H9 (cell line): ENCODE measurements around the gene MICAL3. TPM values are rescaled to one million over a fixed set of nuclear protein-coding genes. Genes with fewer than 3 reads are reported as not detected.
A peak's percentile ranks its signal among the peaks of the same experiment; 100 is the strongest.

Source experiments
- DNase-seq: peaks from one replicate; pipeline ENCODE4 v3.0.0-alpha.2; 2017
- H2AFZ ChIP-seq: one replicate; pipeline ENCODE4 v1.6.1; 2013; ENCODE audit warnings: mild to moderate bottlenecking, low read length, control low read depth, moderate library complexity
- H2AK5ac ChIP-seq: 2 replicates; pipeline ENCODE4 v1.6.1; 2013; ENCODE audit warnings: low read length, control low read depth, mixed read lengths; ENCODE audit not compliant: insufficient read length
- H2BK120ac ChIP-seq: one replicate; pipeline ENCODE4 v1.6.1; 2013; ENCODE audit warnings: low read depth, mild to moderate bottlenecking, low read length, control low read depth, inconsistent platforms; ENCODE audit not compliant: poor library complexity, severe bottlenecking
- H2BK12ac ChIP-seq: 2 replicates; pipeline ENCODE4 v1.6.1; 2013; ENCODE audit warnings: low read length, control low read depth, mixed read lengths, low read depth; ENCODE audit not compliant: insufficient read length
- H2BK15ac ChIP-seq: 2 replicates; pipeline ENCODE4 v1.6.1; 2013; ENCODE audit warnings: low read depth, low read length, control low read depth
- H2BK20ac ChIP-seq: one replicate; pipeline ENCODE4 v1.6.1; 2013; ENCODE audit warnings: low read depth, mild to moderate bottlenecking, low read length, control low read depth, inconsistent platforms; ENCODE audit not compliant: poor library complexity, severe bottlenecking
- H2BK5ac ChIP-seq: 2 replicates; pipeline ENCODE4 v1.6.1; 2013; ENCODE audit warnings: low read length, control low read depth, mixed read lengths; ENCODE audit not compliant: insufficient read length
- H3K14ac ChIP-seq: 2 replicates; pipeline ENCODE4 v1.6.1; 2013; ENCODE audit warnings: low read length, control low read depth; ENCODE audit not compliant: insufficient read depth
- H3K18ac ChIP-seq: 2 replicates; pipeline ENCODE4 v1.6.1; 2013; ENCODE audit warnings: low read depth, mild to moderate bottlenecking, mixed read lengths, low read length, control low read depth; ENCODE audit not compliant: insufficient read length
- H3K23ac ChIP-seq: 2 replicates; pipeline ENCODE4 v1.6.1; 2013; ENCODE audit warnings: low read length, control low read depth, mixed read lengths, low read depth; ENCODE audit not compliant: insufficient read length
- H3K23me2 ChIP-seq: 2 replicates; pipeline ENCODE4 v1.6.1; 2013; ENCODE audit warnings: low read depth, mild to moderate bottlenecking, mixed read lengths, low read length, control low read depth; ENCODE audit not compliant: insufficient read length, poor library complexity, severe bottlenecking
- H3K27ac ChIP-seq: 2 replicates; pipeline ENCODE4 v1.5.1; 2013; ENCODE audit warnings: low read length, control low read depth, mixed read lengths, low read depth; ENCODE audit not compliant: insufficient read length
- H3K27me3 ChIP-seq: 2 replicates; pipeline ENCODE4 v1.6.1; 2013; ENCODE audit warnings: low read length, control low read depth, inconsistent platforms; ENCODE audit not compliant: insufficient read depth
- H3K4ac ChIP-seq: 2 replicates; pipeline ENCODE4 v1.6.1; 2013; ENCODE audit warnings: low read depth, mild to moderate bottlenecking, control low read depth, inconsistent platforms, low read length, moderate library complexity
- H3K4me1 ChIP-seq: 2 replicates; pipeline ENCODE4 v1.6.1; 2013; ENCODE audit warnings: low read length, control low read depth, inconsistent platforms; ENCODE audit not compliant: insufficient read depth
- H3K4me2 ChIP-seq: 2 replicates; pipeline ENCODE4 v1.6.1; 2013; ENCODE audit warnings: low read length, control low read depth, mixed read lengths; ENCODE audit not compliant: insufficient read length, insufficient read depth
- H3K56ac ChIP-seq: 2 replicates; pipeline ENCODE4 v1.6.1; 2013; ENCODE audit warnings: low read depth, mild to moderate bottlenecking, mixed read lengths, low read length, control low read depth; ENCODE audit not compliant: insufficient read length
- H3K79me1 ChIP-seq: 2 replicates; pipeline ENCODE4 v1.6.1; 2013; ENCODE audit warnings: low read depth, mild to moderate bottlenecking, moderate library complexity, low read length, control low read depth, inconsistent platforms; ENCODE audit not compliant: insufficient read depth, poor library complexity, severe bottlenecking
- H3K79me2 ChIP-seq: 2 replicates; pipeline ENCODE4 v1.6.1; 2013; ENCODE audit warnings: low read length, control low read depth, inconsistent platforms; ENCODE audit not compliant: insufficient read depth
- H3K9ac ChIP-seq: 2 replicates; pipeline ENCODE4 v1.6.1; 2013; ENCODE audit warnings: low read length, control low read depth, mixed read lengths; ENCODE audit not compliant: insufficient read length; ENCODE audit errors: extremely low read depth
- H3K9me3 ChIP-seq: one replicate; pipeline ENCODE4 v1.6.1; 2013; ENCODE audit warnings: low read depth, low read length, inconsistent platforms; ENCODE audit not compliant: control insufficient read depth
- H3T11ph ChIP-seq: one replicate; pipeline ENCODE4 v1.6.1; 2013; ENCODE audit warnings: mild to moderate bottlenecking, low read length, control low read depth, inconsistent platforms
- H4K20me1 ChIP-seq: one replicate; pipeline ENCODE4 v1.6.1; 2013; ENCODE audit not compliant: control insufficient read depth, insufficient read length, insufficient read depth
- H4K5ac ChIP-seq: 2 replicates; pipeline ENCODE4 v1.6.1; 2013; ENCODE audit warnings: low read depth, mild to moderate bottlenecking, mixed read lengths, low read length, control low read depth; ENCODE audit not compliant: insufficient read length
- H4K8ac ChIP-seq: replicated peaks from 2 replicates; pipeline ENCODE4 v1.6.1; 2013; ENCODE audit warnings: low read length, control low read depth, mixed read lengths, low read depth; ENCODE audit not compliant: insufficient read length
- H4K91ac ChIP-seq: 2 replicates; pipeline ENCODE4 v1.6.1; 2013; ENCODE audit warnings: low read depth, mild to moderate bottlenecking, moderate library complexity, mixed read lengths, low read length, control low read depth; ENCODE audit not compliant: insufficient read length
- H3K27ac Mint-ChIP-seq, 3 experiments: 2 replicates in 2 of 3; 3 replicates in 1 of 3; pipeline ENCODE4 v1.8.0; 2020 to 2021; ENCODE audit warnings: mixed read lengths in 3 of 3, mild to moderate bottlenecking in 1 of 3, moderate library complexity in 1 of 3
- H3K27me3 Mint-ChIP-seq: 2 replicates; pipeline ENCODE4 v1.8.0; 2021; ENCODE audit warnings: low read depth, mild to moderate bottlenecking, moderate library complexity, mixed read lengths
- H3K36me3 Mint-ChIP-seq, 3 experiments: 2 replicates in 2 of 3; 3 replicates in 1 of 3; pipeline ENCODE4 v1.8.0; 2020 to 2021; ENCODE audit warnings: low read depth in 3 of 3, mixed read lengths in 3 of 3; ENCODE audit not compliant: insufficient read depth in 1 of 3
- H3K4me1 Mint-ChIP-seq, 2 experiments: 2 replicates each; pipeline ENCODE4 v1.8.0; 2020; ENCODE audit warnings: mixed read lengths in 2 of 2
- H3K4me3 Mint-ChIP-seq, 2 experiments: 2 replicates in 1 of 2; 3 replicates in 1 of 2; pipeline ENCODE4 v1.8.0; 2020 to 2021; ENCODE audit warnings: mild to moderate bottlenecking in 2 of 2, mixed read lengths in 2 of 2, moderate library complexity in 1 of 2
- H3K9me3 Mint-ChIP-seq, 2 experiments: 2 replicates in 1 of 2; 3 replicates in 1 of 2; pipeline ENCODE4 v1.8.0; 2020; ENCODE audit warnings: mild to moderate bottlenecking in 2 of 2, mixed read lengths in 2 of 2, moderate library complexity in 1 of 2
- WGBS: extraction: QIAGEN DNeasy Blood & Tissue Kit; methylation state at CpG from one replicate; pipeline ENCODE4 v1.1.7; 2013; ENCODE audit warnings: missing lambda C conversion rate, low lambda C conversion rate, mixed read lengths; ENCODE audit not compliant: insufficient read length; ENCODE audit errors: extremely low coverage; 5-methylcytosine and 5-hydroxymethylcytosine counted together
- total RNA-seq: library from RNA; stranded (reverse); gene quantifications from 2 replicates; pipeline ENCODE4 v1.2.1, GENCODE V29; 2021
- TF ChIP-seq, protein P1 (sequence below): fragments of 200-600 bp; sonication (generic); conservative IDR thresholded peaks from 3 replicates; pipeline ENCODE4 v1.8.0; 2021; ENCODE audit warnings: antibody characterized with exemption, mild to moderate bottlenecking

The MICAL3 gene
- total RNA-seq, 1 experiment from 2014 or later, result 50.2 TPM

DNA sequence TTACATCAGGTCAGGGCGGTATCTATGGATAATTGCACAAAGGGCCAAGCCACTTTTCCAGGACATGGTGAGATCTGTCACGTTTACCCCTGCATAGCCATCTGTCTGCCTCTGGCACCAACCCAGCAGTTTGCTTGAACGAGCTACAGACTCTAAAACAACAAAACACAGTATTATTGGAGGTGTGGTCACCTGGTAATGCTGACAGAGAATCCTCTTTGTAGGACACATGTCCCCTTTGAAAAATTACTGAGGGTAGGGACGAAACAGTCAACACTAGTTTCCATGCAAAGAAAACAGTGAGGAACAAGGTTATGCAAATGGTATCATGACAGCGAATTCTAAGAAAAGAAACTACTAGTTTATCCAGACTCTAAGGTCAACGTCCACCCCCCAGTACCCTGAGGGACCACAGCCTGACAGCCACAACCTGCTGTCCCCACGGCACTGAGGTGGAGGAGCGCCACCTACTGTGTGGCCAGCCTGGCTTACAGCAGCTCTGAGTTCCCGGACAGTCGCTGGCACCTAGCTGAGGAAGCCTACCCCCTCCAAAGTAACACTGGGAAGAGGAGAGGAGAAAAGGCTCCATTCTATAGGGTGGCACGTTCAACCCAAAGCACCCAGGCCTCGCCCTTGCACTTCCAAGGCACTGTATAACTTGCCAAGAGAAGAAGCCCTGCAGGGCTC lies 132.7 kb downstream of the MICAL3 start:
- DNase-seq, result peak; percentile 55

More for the DNA sequence above, 132.7 kb downstream of the MICAL3 start:
- Histone ChIP-seq H3K27ac (no peak overlapping the region), H4K20me1 (no peaks in the 10 kb centered on the region), H2AK5ac (no peak overlapping the region), H3K9me3 (no peaks in the 10 kb centered on the region), H3K23ac (no peak overlapping the region), H2AFZ (no peak overlapping the region), H3K79me2 (no peaks in the 10 kb centered on the region), H3K79me1 (no peaks in the 10 kb centered on the region), H2BK5ac (no peak overlapping the region), H2BK120ac (no peak overlapping the region), H3K4me1 (no peaks in the 10 kb centered on the region), H3K4ac (no peak overlapping the region), H3K27me3 (no peaks in the 10 kb centered on the region; the same call in 1 of the 2 replicates), H3K23me2 (no peaks in the 10 kb centered on the region), H4K8ac (no peak overlapping the region), H3K56ac (no peak overlapping the region), H4K5ac (no peak overlapping the region), H2BK20ac (no peak overlapping the region), H2BK15ac (no peak overlapping the region), H3T11ph (no peak overlapping the region), H3K18ac (no peak overlapping the region), H4K91ac (no peak overlapping the region), H3K9ac (no peak overlapping the region), H3K14ac (no peak overlapping the region), H2BK12ac (no peak overlapping the region), H3K4me2 (no peak overlapping the region)
- Mint-ChIP-seq H3K27me3 (no peaks in the 10 kb centered on the region), H3K9me3 (no peaks in the 10 kb centered on the region), H3K36me3 (peaks cover 12 to 63% (median 50%) of the 10 kb centered on the region in 3 experiments; a peak in 6 of 7 replicates), H3K4me1 (peaks cover 0 to 2% of the 10 kb centered on the region in 2 experiments; a peak in 2 of 4 replicates), H3K4me3 (no peak overlapping the region), H3K27ac (no peak overlapping the region)
- TF ChIP-seq, protein P1, sequence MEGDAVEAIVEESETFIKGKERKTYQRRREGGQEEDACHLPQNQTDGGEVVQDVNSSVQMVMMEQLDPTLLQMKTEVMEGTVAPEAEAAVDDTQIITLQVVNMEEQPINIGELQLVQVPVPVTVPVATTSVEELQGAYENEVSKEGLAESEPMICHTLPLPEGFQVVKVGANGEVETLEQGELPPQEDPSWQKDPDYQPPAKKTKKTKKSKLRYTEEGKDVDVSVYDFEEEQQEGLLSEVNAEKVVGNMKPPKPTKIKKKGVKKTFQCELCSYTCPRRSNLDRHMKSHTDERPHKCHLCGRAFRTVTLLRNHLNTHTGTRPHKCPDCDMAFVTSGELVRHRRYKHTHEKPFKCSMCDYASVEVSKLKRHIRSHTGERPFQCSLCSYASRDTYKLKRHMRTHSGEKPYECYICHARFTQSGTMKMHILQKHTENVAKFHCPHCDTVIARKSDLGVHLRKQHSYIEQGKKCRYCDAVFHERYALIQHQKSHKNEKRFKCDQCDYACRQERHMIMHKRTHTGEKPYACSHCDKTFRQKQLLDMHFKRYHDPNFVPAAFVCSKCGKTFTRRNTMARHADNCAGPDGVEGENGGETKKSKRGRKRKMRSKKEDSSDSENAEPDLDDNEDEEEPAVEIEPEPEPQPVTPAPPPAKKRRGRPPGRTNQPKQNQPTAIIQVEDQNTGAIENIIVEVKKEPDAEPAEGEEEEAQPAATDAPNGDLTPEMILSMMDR, result peak; percentile 59
- WGBS, result no CpG with 5 or more reads among the region's 12 CpGs
